ENCODE measurements around the gene KIF3C. TPM values are rescaled to one million over a fixed set of nuclear protein-coding genes. Genes with fewer than 3 reads are reported as not detected.
A peak's percentile ranks its signal among the peaks of the same experiment; 100 is the strongest.

KIF3C gene
- total and polyA plus RNA-seq, 10 of the 15 experiments (the other 5 are each of a cell fraction or from before 2014, with no cell fraction given): 0.10 to 0.63 (median 0.46) TPM

DNA sequence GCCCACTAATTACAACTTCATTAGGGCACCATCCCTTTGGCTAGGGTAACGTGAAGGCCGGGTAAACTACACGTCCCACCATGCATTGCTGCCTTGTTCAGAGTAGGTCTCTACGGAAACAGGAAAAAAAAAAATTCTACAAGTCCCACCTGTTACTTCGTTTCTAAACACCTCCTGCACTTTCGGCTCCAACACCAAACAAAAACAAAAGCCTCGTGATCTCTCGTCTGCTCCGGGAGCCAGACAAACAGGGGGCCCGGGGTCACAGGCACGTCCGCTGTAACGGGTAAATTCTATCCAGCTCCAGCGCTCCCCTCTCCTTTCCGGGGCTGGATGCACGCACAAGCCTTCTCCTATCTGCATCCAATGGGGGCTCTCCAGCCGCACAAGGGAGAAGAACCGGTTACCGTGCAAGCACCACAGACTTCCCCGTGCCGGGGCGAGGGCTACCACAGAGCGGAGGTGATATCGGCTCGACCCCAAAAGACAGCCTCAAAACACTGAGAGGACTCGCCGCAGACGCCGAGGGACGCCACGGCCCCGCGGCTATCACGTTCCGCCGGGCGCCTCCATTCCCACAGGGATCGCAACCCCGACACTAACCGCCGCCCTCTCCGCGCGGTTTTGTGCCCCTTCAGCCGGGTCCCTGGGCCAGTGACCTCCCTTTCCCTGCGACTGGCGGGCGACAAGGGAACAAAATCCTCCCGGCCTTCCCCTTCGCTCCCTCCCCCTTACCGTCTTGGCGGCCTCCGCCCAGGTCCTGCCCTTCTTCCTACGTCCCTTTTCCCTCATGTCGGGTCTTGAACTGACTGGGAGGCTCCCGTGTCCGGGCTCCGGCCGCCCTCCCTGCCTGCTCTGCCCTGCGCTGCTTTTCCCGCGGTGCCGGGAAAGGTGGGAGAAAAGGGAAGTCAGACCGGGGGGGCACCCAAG lies 104.6 kb downstream of the KIF3C start (continued):
- no peak for TF ChIP-seq KLF5 (IDR thresholded peaks at IDR 0.05; ENCODE audit: partially characterized antibody)
- no peak for TF ChIP-seq BRCA1 (IDR thresholded peaks at IDR 0.05; ENCODE audit: low read depth, low read length)
- no peak for TF ChIP-seq HDGF (IDR thresholded peaks at IDR 0.05)
- TF ChIP-seq SUPT20H (IDR thresholded peaks at IDR 0.05; ENCODE audit: borderline replicate concordance, control insufficient read depth, low read depth, low read length): no peak
- TF ChIP-seq, protein P1, sequence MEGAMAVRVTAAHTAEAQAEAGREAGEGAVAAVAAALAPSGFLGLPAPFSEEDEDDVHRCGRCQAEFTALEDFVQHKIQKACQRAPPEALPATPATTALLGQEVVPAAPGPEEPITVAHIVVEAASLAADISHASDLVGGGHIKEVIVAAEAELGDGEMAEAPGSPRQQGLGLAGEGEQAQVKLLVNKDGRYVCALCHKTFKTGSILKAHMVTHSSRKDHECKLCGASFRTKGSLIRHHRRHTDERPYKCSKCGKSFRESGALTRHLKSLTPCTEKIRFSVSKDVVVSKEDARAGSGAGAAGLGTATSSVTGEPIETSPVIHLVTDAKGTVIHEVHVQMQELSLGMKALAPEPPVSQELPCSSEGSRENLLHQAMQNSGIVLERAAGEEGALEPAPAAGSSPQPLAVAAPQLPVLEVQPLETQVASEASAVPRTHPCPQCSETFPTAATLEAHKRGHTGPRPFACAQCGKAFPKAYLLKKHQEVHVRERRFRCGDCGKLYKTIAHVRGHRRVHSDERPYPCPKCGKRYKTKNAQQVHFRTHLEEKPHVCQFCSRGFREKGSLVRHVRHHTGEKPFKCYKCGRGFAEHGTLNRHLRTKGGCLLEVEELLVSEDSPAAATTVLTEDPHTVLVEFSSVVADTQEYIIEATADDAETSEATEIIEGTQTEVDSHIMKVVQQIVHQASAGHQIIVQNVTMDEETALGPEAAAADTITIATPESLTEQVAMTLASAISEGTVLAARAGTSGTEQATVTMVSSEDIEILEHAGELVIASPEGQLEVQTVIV (IDR thresholded peaks at IDR 0.05; ENCODE audit: borderline replicate concordance, partially characterized antibody): no peak
- peak; percentile 16; the same call in 1 of the 2 replicates for TF ChIP-seq SIN3A (IDR thresholded peaks at IDR 0.05; ENCODE audit: low read depth, low read length)
- TF ChIP-seq ESRRA (IDR thresholded peaks at IDR 0.05; ENCODE audit: low read length): no peak
- TF ChIP-seq EZH2 (IDR thresholded peaks at IDR 0.05; ENCODE audit: borderline replicate concordance, control insufficient read depth, low read depth, low read length): no peak
- peak in 1 of 2 experiments; percentile 35; a peak in 1 of 4 replicates for TF ChIP-seq BHLHE40 (IDR thresholded peaks at IDR 0.05; ENCODE audit: borderline replicate concordance in 1 of 2, low read depth in 2 of 2, low read length in 1 of 2)
- TF ChIP-seq, protein P2, sequence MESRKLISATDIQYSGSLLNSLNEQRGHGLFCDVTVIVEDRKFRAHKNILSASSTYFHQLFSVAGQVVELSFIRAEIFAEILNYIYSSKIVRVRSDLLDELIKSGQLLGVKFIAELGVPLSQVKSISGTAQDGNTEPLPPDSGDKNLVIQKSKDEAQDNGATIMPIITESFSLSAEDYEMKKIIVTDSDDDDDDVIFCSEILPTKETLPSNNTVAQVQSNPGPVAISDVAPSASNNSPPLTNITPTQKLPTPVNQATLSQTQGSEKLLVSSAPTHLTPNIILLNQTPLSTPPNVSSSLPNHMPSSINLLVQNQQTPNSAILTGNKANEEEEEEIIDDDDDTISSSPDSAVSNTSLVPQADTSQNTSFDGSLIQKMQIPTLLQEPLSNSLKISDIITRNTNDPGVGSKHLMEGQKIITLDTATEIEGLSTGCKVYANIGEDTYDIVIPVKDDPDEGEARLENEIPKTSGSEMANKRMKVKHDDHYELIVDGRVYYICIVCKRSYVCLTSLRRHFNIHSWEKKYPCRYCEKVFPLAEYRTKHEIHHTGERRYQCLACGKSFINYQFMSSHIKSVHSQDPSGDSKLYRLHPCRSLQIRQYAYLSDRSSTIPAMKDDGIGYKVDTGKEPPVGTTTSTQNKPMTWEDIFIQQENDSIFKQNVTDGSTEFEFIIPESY (IDR thresholded peaks at IDR 0.05): no peak
- TF ChIP-seq, protein P3, sequence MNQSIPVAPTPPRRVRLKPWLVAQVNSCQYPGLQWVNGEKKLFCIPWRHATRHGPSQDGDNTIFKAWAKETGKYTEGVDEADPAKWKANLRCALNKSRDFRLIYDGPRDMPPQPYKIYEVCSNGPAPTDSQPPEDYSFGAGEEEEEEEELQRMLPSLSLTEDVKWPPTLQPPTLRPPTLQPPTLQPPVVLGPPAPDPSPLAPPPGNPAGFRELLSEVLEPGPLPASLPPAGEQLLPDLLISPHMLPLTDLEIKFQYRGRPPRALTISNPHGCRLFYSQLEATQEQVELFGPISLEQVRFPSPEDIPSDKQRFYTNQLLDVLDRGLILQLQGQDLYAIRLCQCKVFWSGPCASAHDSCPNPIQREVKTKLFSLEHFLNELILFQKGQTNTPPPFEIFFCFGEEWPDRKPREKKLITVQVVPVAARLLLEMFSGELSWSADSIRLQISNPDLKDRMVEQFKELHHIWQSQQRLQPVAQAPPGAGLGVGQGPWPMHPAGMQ (IDR thresholded peaks at IDR 0.05; ENCODE audit: borderline replicate concordance): no peak
- TF ChIP-seq MEF2B (IDR thresholded peaks at IDR 0.05; ENCODE audit: partially characterized antibody, poor library complexity, severe bottlenecking): no peak
- TF ChIP-seq NFXL1 (IDR thresholded peaks at IDR 0.05; ENCODE audit: borderline replicate concordance): no peak
- TF ChIP-seq NFIC (IDR thresholded peaks at IDR 0.05; ENCODE audit: low read depth, low read length): no peak
- no peak for TF ChIP-seq TBL1XR1 (IDR thresholded peaks at IDR 0.05; ENCODE audit: low read depth, low read length)
- no peak for TF ChIP-seq PAX5 (IDR thresholded peaks at IDR 0.05; ENCODE audit: borderline replicate concordance, low read depth, low read length)
- no peak for TF ChIP-seq ZNF24 (IDR thresholded peaks at IDR 0.05)
- TF ChIP-seq SPI1 (IDR thresholded peaks at IDR 0.05; ENCODE audit: borderline replicate concordance, insufficient read depth, low read depth, low read length): peak; percentile 22; the same call in 1 of the 2 replicates
- no peak for TF ChIP-seq CBX3 (IDR thresholded peaks at IDR 0.05; ENCODE audit: borderline replicate concordance, low read depth)
- TF ChIP-seq RBBP5 (conservative IDR thresholded peaks at IDR 0.05): no peak
- no peak for TF ChIP-seq ZSCAN29 (IDR thresholded peaks at IDR 0.05)
- TF ChIP-seq HDAC6 (IDR thresholded peaks at IDR 0.05; ENCODE audit: unreplicated experiment): no peak
- no peak for TF ChIP-seq JUNB (IDR thresholded peaks at IDR 0.05)
- TF ChIP-seq NRF1 (conservative IDR thresholded peaks at IDR 0.05; ENCODE audit: low read depth, low read length): no peak
- no peak for TF ChIP-seq NR2C2 (IDR thresholded peaks at IDR 0.05; ENCODE audit: borderline replicate concordance, control insufficient read depth, insufficient read length, low read depth)
- 0 out of 2 replicates have a peak, but pooled peaks have one; percentile 3 for TF ChIP-seq POLR2A (IDR thresholded peaks at IDR 0.05; ENCODE audit: low read depth, low read length)

All from GM12878 (cell line).